Endodermal cell (in vitro differentiated cells): ENCODE results near the gene PRDM15. TPM values are rescaled to one million over a fixed set of nuclear protein-coding genes. Genes with fewer than 3 reads are reported as not detected.

Experiments used
- DNase-seq: peaks from one replicate; pipeline ENCODE4 v3.0.0-alpha.2; 2017
- H3K27ac ChIP-seq: 2 replicates; pipeline ENCODE4 v1.5.1; 2013; ENCODE audit warnings: mild to moderate bottlenecking, low read depth, low read length, moderate library complexity
- H3K27me3 ChIP-seq: 2 replicates; pipeline ENCODE4 v1.6.1; 2013; ENCODE audit warnings: mild to moderate bottlenecking, low read length, moderate library complexity; ENCODE audit not compliant: insufficient read depth, control insufficient read depth, poor library complexity, severe bottlenecking
- H3K36me3 ChIP-seq: 2 replicates; pipeline ENCODE4 v1.7.0; 2013; ENCODE audit warnings: mild to moderate bottlenecking, low read length, moderate library complexity; ENCODE audit not compliant: control insufficient read depth, insufficient read depth
- H3K4me1 ChIP-seq: one replicate; pipeline ENCODE4 v1.7.0; 2013; ENCODE audit warnings: low read length; ENCODE audit not compliant: control insufficient read depth, insufficient read depth
- H3K4me3 ChIP-seq: 2 replicates; pipeline ENCODE4 v1.5.1; 2013; ENCODE audit warnings: mild to moderate bottlenecking, low read length, moderate library complexity
- H3K9ac ChIP-seq: 2 replicates; pipeline ENCODE4 v1.6.1; 2013; ENCODE audit warnings: mild to moderate bottlenecking, low read length, moderate library complexity; ENCODE audit not compliant: poor library complexity, severe bottlenecking; ENCODE audit errors: extremely low read depth
- H3K9me3 ChIP-seq: 2 replicates; pipeline ENCODE4 v1.6.1; 2013; ENCODE audit warnings: mild to moderate bottlenecking, low read length, moderate library complexity; ENCODE audit not compliant: control insufficient read depth
- H3K27ac Mint-ChIP-seq: 2 replicates; pipeline ENCODE4 v1.8.0; 2020; ENCODE audit warnings: mixed read lengths
- H3K27me3 Mint-ChIP-seq: 2 replicates; pipeline ENCODE4 v1.8.0; 2021; ENCODE audit warnings: mild to moderate bottlenecking, mixed read lengths; ENCODE audit not compliant: insufficient read depth
- H3K36me3 Mint-ChIP-seq: 2 replicates; pipeline ENCODE4 v1.8.0; 2020; ENCODE audit warnings: low read depth, mixed read lengths
- H3K4me1 Mint-ChIP-seq: 2 replicates; pipeline ENCODE4 v1.8.0; 2020; ENCODE audit warnings: mixed read lengths
- H3K4me3 Mint-ChIP-seq: 2 replicates; pipeline ENCODE4 v1.8.0; 2020; ENCODE audit warnings: mild to moderate bottlenecking, moderate library complexity, mixed read lengths
- H3K9me3 Mint-ChIP-seq: 2 replicates; pipeline ENCODE4 v1.8.0; 2020; ENCODE audit warnings: mild to moderate bottlenecking, mixed read lengths
- WGBS, 2 experiments: methylation state at CpG; one replicate each; pipeline versions ENCODE4 v1.1.5 to v1.1.7; 2013; ENCODE audit warnings: missing lambda C conversion rate in 2 of 2, mixed read lengths in 1 of 2; ENCODE audit not compliant: insufficient coverage in 1 of 2, insufficient read length in 1 of 2; 5-methylcytosine and 5-hydroxymethylcytosine counted together
- total RNA-seq, 2 donors: library from RNA; stranded (reverse); fragmentation: NEBNext Ultra II Directional in 1 of 2; extraction: Animal tissue kit (Norgen Biotek cat#: 25700) in 1 of 2; gene quantifications; 2 replicates in 1 of 2; 3 replicates in 1 of 2; pipeline ENCODE4 v1.2.1, GENCODE V29; 2021
- TF ChIP-seq, protein P1 (sequence below): fragments of 200-600 bp; sonication (generic); conservative IDR thresholded peaks from 2 replicates; pipeline ENCODE4 v1.5.0; 2021; ENCODE audit warnings: antibody characterized with exemption, mild to moderate bottlenecking

PRDM15 gene
- total RNA-seq, 2 donors from 2014 or later, result 8.8 to 10.1 TPM

DNA sequence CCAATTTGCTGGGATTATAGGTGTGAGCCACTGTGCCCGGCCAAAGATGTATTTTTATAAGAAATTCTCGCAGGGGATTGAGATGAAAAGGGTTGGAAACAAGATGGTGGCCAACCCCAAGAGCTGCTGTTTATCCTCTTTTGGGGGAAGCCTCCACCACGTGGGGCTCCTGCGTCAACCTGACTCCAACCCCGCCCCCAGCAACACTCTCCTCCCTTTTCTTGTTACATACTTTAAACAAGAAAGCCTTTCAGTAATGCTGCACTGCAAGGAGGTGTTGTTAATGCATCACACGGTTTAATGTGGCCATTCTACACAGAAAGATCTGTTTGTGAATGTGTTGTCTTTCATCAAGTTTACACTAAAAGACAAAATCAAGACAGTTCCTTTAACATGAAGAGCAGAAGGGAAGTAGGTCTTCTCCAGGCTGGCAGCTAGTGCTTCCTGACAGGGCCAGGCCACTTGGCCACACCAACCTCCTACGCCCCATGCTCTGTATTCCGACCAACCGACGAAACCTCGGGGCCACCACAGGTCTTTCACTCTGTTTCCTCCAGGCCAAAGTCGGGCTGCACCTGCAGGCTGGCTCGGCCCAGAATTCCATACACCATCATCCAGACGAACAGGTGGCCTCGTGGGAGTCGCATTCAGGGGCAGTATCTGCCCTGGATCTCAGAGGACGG, 48.7 kb upstream of the PRDM15 start:
- Histone ChIP-seq H3K4me3 (no peak overlapping the region), H3K27me3 (no peaks in the 10 kb centered on the region), H3K9me3 (no peaks in the 10 kb centered on the region), H3K27ac (no peak overlapping the region), H3K36me3 (no peaks in the 10 kb centered on the region), H3K9ac (no peak overlapping the region), H3K4me1 (peaks cover 14% of the 10 kb centered on the region)
- TF ChIP-seq, protein P1, sequence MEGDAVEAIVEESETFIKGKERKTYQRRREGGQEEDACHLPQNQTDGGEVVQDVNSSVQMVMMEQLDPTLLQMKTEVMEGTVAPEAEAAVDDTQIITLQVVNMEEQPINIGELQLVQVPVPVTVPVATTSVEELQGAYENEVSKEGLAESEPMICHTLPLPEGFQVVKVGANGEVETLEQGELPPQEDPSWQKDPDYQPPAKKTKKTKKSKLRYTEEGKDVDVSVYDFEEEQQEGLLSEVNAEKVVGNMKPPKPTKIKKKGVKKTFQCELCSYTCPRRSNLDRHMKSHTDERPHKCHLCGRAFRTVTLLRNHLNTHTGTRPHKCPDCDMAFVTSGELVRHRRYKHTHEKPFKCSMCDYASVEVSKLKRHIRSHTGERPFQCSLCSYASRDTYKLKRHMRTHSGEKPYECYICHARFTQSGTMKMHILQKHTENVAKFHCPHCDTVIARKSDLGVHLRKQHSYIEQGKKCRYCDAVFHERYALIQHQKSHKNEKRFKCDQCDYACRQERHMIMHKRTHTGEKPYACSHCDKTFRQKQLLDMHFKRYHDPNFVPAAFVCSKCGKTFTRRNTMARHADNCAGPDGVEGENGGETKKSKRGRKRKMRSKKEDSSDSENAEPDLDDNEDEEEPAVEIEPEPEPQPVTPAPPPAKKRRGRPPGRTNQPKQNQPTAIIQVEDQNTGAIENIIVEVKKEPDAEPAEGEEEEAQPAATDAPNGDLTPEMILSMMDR, result no peak
- Mint-ChIP-seq H3K4me1 (peaks cover 34% of the 10 kb centered on the region), H3K27me3 (no peaks in the 10 kb centered on the region), H3K9me3 (no peaks in the 10 kb centered on the region), H3K4me3 (no peak overlapping the region), H3K36me3 (peaks cover 4% of the 10 kb centered on the region), H3K27ac (peak overlapping the region; percentile 45)
- no peak for DNase-seq
- WGBS, 2 experiments, result 89 to 93% methylated on average over 8 to 17 of the region's 17 CpGs

GRCh38 chr21:41926807-41927171, 47.6 kb upstream of the PRDM15 start:
- H3K27ac Mint-ChIP-seq, result peak overlapping the region; percentile 91
- Histone ChIP-seq H3K4me1 (peaks cover 14% of the 10 kb centered on the region), H3K27ac (no peak overlapping the region), H3K27me3 (no peaks in the 10 kb centered on the region), H3K9me3 (no peaks in the 10 kb centered on the region), H3K36me3 (no peaks in the 10 kb centered on the region), H3K9ac (no peak overlapping the region), H3K4me3 (peak overlapping the region; percentile 24)
- H3K9me3 Mint-ChIP-seq, result no peaks in the 10 kb centered on the region
- no peak overlapping the region for H3K4me3 Mint-ChIP-seq
- no peak for DNase-seq
- TF ChIP-seq, protein P1, result no peak
- H3K27me3 Mint-ChIP-seq, result no peaks in the 10 kb centered on the region
- H3K36me3 Mint-ChIP-seq, result no peaks in the 10 kb centered on the region
- WGBS, 2 experiments, result 50 to 84% methylated on average over 1 to 3 of the region's 3 CpGs
- H3K4me1 Mint-ChIP-seq, result peaks cover 27% of the 10 kb centered on the region

DNA sequence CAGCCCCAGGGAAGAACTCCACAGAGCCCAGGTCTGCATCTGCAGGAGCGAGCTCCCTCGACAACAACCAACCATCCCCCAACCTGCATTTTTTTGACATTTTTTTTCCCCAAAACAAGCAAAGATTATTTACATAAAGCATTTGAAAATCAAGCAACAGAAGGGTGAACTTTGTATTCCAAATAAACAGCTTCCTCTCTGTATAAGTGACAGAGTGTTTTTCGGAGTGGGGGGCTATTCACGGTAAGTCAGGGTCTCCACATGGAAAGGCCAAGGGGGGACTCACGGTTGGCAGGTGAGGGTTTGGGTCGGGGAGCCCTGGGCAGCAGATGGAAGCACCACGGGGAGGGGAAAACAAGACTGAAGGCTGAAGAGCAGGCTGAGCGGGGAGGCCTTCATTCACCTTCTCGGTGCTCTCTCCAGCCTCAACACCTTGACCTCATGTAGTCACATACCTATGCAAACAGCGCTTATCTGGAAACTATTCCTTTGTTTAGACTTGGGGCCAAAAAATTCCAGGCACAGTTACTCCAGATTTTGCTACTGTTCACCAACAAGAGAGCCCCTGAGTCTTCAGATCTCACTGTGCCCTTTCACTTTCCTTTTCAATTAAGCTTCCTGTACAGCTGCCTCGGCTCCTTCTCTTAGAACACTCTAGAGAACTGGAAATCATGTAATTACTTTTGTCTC, 47.1 kb upstream of the PRDM15 start:
- H3K9me3 ChIP-seq, result no peaks in the 10 kb centered on the region
- peak overlapping the region; percentile 91 for H3K27ac Mint-ChIP-seq
- H3K9ac ChIP-seq, result no peak overlapping the region

More for the DNA sequence above, 47.1 kb upstream of the PRDM15 start:
- Histone ChIP-seq H3K4me1 (peaks cover 14% of the 10 kb centered on the region), H3K27ac (no peak overlapping the region), H3K4me3 (peak overlapping the region; percentile 24), H3K36me3 (no peaks in the 10 kb centered on the region), H3K27me3 (no peaks in the 10 kb centered on the region)
- H3K4me1 Mint-ChIP-seq, result peaks cover 27% of the 10 kb centered on the region
- 58 to 63% methylated on average over 7 to 11 of the region's 11 CpGs for WGBS, 2 experiments
- H3K4me3 Mint-ChIP-seq, result peak overlapping the region; percentile 9
- no peaks in the 10 kb centered on the region for H3K36me3 Mint-ChIP-seq
- H3K9me3 Mint-ChIP-seq, result no peaks in the 10 kb centered on the region
- TF ChIP-seq, protein P1, result no peak
- H3K27me3 Mint-ChIP-seq, result no peaks in the 10 kb centered on the region
- peak; percentile 68 for DNase-seq
